Bone marrow (tissue), 2 donors: Measurements from ENCODE around the gene CAB39.
"Not testable (repeated sequence)": the region's sequence is repeated elsewhere in the genome, so short reads cannot be mapped to it uniquely, and the experiment has no call there.

Experiments
- DNase-seq, 2 donors: peaks; one replicate each; lab custom pipeline; 2025; lab: John Stamatoyannopoulos, UW

Gene CAB39

DNA sequence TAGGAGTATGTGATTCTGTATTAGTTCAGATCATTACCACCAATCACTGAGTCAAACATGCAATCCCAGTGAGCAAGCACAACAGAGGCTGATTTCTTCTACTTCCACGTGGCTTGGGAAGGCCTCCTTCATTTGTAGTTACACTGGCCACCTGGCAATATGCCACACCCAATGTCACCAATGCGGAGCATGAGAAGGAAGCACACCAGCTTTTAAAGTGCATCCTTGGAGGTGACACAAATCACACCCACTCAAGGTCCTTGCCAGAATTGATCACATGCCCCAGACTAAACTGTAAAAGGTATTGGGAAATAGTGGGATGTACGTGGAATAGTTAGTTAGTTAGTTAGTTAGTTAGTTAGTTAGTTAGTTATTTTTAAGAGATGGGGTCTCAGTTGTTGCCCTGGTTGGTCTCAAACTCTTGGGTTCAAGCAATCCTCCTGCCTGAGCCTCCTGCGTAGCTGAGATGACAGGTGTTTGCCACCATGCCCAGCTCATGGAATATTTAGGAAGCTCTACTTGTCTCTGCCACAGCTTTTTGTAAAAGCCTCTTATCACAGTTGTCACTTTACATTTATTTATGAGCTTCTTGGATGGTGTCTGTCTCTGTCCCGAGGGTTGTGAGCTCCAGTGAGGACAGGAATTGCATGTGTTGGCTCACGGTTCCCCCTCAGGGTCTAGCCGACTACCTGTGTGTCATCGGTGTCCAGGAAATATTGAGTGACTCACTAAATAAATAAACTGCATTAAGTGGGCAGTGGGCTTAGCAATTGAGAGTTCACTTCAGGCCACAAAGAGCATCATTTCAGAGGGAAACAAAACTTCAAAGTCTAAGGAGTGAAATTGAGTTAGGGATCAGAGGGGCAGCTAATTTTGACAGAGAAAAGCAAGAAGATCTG is 28.1 kb upstream of the CAB39 start:
- no peak for DNase-seq

DNA sequence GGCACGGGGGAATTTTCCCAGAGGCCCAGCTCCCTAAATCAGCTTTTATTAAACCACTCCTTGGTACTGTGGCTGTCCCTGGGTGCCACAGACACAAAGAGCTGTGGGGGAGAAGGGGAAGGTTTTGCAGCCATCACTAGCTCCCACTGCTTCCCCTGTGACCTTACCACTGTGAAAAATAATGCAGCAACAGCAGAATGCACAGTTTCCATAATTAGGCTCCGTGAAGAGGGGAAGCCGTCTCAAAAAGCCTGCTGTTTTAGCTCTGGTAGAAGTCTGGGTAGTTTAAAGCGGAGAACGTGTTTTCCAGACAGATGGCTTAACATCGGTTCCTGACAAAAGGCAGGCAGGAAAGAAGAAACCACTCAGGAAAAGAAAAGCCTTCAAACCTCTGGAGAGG is 27.5 kb upstream of the CAB39 start:
- DNase-seq: no peak

DNA sequence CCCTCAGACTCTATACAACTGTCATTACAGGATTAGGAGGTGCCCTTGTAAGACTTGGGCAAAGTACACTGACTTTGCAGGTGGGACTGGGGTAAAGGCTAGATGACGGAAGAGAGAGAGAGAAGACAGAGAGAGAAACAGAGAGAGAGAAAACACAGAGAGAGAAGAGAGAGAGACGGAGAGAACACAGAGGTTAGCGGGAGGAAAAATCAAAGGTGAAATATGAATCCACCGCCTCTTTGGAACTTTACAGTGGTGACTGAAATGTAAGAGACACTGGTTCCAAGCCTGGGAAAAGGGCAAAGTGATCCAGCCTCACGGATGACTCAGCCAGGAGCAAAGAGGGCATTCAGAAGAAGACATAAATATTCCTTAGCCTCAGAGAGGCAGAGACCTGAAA is 25.1 kb upstream of the CAB39 start:
- no peak for DNase-seq

DNA sequence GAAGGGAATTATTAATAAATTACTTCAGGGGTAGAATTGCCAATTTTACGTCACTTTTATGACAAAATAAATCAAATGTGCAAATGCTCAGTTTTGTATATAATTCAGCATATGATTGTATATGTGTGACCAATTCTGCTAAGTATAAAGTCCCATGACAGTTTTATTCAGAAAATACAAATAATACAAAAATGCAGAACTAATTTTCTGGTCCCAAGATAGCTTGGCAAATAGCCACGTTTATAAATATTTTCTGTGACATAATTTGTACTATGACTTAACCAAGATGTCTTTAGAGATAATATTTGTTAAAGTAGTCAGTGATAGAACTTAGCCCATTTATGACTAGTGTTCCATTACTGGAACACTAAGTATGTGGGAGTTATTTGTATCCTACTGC is 24.2 kb upstream of the CAB39 start:
- no peak for DNase-seq

DNA sequence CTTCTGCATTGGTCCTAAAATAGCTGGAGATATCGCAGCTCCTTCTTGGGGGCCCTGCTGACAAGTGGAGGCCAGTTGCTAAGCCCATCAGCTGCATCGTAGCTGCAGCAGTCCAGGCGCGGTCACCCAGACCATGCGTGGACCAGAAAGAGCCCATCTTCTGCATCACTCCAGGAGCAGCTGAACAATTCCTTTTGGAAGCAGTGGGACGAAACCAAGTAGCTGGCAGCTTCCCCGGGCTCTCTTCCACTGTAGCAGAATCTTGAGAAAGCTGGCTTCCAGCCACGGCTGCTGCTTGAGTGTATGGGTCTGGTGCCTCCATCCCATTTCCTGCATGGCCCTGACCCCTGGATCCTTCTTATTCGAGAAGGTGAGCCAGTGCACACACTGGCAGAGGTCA is 22.2 kb upstream of the CAB39 start:
- no peak for DNase-seq

DNA sequence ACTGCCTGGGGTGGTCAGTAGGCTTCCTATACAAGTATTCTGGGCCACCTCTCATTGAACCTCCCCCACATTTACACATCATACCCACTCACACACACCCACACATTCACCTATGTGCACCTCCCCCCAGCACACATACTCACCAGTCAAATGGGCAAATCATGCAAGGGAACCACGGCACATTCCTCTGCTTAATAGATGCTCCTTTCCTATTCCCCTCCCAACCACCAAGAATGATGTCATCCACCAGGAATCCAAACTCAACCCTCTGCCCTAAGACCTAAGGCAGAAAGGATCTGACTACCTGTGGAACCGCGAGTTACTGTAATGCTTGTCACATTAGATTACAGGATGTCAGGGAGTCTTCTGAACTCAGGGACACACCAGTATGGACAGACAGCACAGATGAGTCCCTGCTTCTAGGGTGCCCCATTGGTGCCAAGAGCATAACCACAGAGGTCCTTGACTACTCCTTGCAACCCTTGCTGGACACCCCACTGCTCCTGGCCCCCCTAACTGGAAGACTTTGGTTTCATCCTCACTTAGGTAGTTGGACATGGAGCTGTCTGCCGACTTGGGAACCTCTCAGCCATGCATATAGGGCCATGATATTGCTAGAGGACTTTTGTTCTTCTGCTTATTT is 21.5 kb upstream of the CAB39 start:
- DNase-seq: no peak

DNA sequence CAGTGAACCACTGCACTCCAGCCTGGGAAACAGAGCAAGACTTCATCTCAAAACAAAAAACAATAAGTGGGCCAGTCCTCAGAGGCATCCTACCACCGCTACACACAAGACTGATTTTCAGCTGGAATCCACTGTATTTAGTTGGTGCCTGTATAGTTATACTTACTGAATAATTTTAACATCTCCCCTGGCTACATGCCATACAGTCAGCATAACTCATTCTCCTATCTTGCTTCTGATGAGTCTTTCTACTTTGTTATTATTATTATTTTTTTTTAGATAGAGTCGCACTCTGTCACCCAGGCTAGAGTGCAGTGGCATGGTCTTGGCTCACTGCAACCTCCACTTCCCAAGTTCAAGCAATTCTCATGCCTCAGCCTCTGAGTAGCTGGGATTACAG is 19.9 kb upstream of the CAB39 start:
- no peak for DNase-seq

DNA sequence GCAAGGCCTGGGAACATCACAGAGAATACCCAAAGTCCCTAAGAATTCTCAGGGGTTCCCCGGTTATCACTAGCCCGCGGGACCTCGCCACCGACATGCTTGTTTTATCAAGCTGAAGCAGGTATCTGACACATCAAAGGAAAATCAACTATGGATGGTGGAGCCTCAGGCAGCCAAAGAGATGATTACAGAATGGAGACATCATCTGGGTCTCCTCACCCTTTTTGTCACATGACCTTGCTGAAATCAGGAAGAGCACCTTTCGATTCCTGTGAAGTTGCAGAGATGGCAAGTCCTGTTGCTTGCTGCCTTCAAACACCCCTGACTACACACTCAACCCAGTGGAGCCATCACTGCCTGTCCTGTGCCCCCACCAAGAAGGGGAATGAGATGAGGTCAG is 19.2 kb upstream of the CAB39 start:
- no peak for DNase-seq

DNA sequence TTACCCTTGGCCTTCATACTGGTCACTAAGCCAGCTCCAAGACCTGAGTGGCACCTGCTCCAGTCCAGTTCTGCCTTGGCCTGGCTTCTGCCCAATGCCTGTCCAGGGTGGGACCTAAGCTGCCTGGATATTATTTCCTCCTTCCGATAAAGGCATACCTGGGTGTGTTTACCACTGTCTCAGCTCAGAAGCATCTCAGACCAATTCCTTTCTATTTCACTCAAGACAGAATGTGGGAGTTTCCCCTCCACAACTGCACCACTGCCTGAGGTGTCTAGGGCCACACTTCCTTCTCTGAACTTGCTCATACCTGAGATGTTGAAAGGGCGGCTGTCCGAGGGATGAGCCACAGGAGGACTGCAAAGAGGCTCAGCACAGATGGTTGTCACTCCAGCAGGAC is 18.4 kb upstream of the CAB39 start:
- no peak for DNase-seq

DNA sequence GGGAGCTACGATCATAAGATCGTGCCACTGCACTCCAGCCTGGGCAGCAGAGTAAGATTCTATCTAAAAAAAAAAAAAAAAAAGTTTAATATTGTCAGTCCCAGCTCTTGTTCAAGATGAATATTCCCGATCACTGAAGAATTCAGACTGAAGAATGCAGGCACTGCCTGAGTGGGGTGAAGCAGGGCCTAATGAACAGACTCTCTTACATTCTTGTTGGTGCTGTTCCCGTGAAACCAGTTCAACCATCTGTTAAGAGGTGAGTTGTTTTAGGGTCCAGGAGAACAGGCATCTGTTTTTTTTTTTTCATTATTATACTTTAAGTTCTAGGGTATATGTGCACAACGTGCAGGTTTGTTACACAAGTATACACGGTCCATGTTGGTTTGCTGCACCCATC is 17.1 kb upstream of the CAB39 start:
- DNase-seq: no peak

DNA sequence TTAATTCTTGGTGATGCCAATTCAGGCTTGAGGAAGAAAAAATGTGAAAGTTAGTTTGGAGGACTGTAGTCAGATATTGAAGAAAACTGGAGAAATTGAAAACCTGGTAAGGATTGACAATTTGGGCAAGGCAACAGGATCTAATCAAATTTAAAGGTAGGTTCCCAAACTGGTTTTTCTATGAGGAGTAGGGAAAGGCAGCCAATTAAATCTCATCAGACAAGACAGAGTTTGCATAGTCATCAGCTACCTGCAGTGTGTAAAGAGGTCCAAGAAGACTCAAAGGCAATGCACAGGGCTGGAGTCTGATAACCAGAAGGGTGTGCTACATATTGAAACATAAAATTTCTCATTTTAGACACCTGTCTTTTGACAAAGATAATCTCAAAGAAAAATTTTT is 16.0 kb upstream of the CAB39 start:
- DNase-seq: no peak

DNA sequence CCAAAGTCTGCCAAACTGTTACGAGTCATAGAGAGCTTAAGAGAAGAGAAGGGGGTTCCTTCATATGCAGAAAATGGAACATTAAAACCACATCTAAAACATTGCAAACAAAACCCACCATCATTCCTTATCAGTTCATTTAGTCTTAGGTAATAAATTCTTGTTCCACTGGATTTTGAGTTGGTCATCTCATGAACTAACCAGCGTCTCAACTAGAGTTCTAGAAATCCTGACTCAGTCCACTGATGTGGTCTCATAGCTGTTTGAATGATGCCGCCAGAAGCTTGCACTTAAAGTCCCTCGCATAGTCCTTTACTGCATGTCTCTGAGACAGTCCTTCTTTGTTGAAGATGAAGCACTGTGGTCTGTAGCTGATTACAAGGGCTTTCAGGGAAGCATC is 15.0 kb upstream of the CAB39 start:
- no peak for DNase-seq

DNA sequence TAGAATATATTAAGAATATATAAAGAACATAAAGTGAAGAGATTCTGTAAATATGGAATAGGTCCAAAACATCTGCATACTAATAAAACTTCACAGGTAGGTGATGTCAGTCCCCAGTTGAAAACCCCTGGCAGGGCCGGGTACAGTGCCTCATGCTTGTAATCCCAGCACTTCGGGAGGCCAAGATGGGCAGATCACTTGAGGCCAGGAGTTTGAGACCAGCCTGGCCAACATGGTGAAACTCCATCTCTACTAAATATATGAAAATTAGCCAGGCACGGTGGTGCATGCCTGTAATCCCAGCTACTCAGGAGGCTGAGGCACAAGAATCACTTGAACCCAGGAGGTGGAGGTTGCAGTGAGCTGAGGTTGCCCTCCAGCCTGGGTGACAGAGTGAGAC is 13.9 kb upstream of the CAB39 start:
- not testable (repeated sequence) for DNase-seq

DNA sequence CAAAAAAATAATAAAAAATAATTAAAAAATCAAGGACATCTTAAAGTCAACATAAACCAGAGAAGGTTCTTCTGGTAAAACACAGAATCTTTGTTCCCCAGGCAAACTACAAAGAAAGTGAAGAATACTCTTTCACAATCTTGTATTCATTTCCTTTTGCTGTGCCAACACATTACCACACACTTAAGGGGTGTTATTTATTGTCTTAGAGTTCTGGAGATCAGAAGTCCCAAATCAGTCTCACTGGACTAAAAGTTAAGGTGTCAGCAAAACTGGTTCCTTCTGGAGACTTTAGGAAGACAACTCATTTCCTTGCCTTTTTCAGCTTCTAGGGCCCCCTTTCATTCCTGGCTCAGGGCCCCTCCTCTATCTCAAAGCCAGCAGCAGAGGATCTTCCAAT is 12.2 kb upstream of the CAB39 start:
- no peak for DNase-seq

DNA sequence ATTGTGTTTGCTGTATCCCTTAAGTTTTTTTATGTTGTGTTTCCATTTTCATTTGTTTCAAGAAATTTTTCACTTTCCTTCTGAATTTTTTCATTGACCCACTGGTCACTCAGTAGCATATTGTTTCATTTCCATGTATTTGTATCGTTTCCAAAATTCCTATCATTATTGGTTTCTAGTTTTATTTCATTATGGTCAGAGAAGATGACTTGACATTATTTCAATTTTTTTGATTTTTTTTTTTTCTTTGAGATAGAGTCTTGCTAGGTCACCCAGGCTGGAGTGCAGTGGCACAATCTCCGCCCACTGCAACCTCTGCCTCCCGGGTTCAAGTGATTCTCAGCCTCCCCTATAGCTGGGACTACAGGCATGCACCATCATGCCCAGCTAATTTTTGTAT is 11.3 kb upstream of the CAB39 start:
- DNase-seq: no peak

DNA sequence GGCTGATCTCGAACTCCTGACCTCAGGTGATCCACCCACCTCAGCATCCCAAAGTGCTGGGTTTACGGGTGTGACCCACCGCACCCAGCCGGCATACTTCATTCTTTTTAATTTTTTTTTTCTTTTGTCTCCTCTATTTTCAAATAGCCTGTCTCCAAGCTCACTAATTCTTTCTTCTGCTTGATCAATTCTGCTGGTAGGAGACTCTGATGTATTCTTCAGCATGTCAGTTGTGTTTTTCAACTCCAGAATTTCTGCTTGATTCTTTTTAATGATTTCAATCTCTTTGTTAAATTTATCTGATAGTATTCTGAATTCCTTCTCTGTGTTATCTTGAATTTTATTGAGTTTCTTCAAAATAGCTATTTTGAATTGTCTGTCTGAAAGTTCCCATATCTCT is 10.2 kb upstream of the CAB39 start:
- not testable (repeated sequence) for DNase-seq

DNA sequence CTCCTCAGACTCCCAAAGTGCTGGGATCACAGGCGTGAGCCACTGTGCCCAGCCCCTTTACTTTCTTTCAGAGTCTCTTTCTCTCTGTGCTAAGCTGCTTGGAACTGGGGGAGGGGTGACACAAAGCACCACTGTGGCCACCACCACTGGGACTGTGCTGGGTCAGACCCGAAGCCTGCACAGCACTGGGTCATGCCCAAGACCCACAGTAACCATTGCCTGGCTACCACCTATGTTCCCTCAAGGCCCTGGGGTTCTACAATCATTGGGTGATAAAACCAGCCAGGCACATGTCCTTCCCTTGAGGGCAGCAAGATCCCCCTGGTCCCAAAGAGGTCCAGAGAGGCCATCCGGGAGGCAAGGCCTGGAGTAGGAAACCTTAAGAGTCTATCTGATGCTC is 9.1 kb upstream of the CAB39 start:
- DNase-seq: no peak

DNA sequence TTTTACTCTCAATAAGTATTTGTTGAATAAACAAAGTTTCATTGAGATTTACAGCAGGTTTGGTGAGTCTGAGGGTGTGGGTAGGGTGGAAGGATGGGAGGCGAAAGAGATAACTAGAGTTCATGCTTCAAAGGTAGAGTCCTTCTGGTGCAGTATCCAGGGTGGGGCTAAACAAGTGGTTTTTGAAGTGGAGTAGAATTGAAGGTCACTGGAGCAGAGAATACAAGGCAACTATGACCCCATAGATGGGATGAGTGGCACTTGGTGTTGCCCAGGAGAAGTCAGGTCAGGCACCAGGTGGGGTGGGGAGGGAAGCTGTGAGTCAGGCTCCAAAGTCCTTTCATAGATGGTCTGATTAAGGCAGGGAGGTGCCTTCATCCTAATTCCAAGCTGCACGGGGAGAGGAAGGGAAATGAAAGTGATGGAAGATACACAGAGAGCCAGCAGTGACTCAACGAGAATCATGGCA is 6.6 kb upstream of the CAB39 start:
- DNase-seq: no peak

DNA sequence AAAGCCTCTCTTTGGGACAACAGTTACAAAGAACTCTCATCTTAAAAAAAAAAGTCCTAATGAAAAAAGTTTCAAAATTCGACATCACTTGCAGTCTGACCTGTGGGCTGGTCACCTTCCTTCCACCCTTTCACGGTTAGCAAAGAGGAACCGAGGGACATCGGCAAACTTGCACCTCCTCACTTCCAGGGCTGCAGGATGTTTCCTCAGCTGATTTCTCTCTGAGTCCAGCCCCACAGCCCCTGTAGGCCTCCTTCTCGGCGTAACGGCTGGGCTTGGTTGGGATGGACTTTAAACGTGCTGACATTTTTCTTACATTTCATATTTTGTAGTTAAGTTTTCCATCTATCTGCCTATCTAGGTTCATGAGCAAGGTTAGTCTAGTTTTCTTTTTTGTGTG is 5.7 kb upstream of the CAB39 start:
- DNase-seq: no peak

DNA sequence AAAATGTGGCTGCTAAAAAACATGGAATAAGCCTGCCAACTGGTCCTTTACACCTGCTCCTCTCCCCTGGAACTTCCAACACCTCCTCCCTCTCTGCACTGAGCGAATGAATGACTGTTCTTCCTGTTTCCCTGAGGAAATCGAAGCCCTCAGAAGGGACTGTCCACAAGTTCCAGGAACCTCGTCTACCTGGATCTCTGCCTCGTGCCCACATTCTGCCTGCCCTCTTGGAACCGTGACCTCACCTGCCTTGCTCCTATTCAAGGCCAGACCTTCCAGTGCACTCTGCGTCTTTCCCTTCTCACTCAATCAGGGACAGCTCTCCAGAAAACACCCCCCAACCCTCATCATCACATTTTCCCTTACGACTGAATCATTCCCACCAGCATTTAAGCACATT is 4.4 kb upstream of the CAB39 start:
- DNase-seq: no peak

DNA sequence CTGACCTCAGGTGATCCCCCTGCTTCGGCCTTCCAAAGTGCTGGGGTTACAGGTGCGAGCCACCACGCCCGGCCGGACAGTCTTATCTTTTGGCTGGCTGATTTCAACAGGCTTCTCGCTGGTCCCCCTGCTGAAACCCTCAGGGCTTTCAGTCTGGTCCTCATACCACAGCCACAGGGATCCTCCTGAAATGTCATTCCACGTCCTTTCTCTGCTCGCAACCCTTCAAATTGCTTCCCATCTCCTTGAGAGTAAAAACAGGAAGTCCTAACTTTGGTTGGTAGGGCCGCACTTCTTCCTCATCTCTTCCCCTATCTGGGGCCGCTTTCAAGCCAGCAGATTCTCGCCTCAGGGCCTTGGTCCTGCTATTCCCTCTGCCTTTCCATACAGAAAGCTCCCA is 1.4 kb upstream of the CAB39 start:
- DNase-seq: peak; percentile 12 to 14

DNA sequence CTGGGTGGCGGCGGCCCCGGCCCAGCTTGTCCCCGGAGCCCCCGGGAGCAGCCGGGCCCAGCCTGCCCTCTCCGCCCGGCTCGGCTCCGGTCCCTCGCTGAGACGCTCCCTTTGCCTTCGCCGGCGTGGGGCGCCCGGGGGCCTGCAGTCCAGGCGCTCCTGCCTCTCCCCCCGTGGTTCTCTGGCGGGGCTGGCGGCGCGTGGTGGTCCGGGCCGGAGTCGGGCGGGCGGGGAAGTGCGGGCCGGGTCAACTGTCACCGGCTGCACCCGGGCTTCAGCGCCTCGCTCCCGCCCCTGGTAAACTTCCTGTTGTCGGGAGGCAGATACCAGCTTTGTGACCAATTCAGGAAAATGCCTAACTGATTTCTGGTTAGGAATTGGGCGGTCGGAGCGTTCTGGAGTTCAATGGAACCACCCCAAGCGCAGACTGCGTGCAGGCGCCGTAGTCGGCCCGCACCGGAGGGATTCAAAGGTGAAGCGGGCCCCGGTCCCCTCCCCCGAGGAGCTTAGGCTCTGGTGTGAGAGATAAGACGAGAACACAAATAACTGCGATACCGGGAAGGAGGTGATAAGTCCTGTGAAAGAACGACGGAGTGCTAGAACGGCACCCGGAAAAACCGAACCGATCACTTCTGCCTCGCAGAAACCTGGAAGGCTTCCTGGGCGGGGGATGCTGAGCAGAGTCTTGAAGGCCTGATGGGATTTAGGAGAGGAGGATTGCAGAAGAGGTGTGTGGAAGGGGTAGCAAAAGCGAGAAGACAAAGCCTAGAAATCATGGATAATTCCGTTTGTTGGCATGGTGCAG is 891 bp downstream of the CAB39 start:
- DNase-seq: peak in 1 of 2 donors; percentile 34

DNA sequence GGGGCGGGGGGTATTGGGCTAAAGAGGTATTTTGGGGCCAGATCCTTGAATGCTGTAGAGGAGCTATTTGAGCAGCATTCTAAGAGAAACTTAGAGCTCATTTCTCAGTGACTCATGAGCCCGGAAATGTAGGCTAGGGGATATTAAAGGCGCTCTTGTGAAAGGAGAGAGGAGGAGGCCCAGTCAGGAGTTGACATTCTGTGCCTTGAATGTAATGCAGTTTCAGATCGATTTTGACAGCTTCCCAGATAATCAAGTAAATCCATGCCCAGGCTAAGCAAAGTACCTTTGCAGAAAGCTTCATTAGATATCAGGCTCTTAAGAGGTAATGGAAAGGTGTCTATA is 1.5 kb downstream of the CAB39 start:
- peak in 1 of 2 donors; percentile 58 for DNase-seq
